SH-SY5Y (cell line): Measurements from ENCODE around the gene UBA7.

Source experiments
- GATA2 ChIP-seq: IDR thresholded peaks from 2 replicates; pipeline ENCODE4 v1.6.1; 2011; ENCODE audit warnings: mild to moderate bottlenecking, low read depth, low read length
- GATA3 ChIP-seq: IDR thresholded peaks from 2 replicates; pipeline ENCODE4 v1.6.1; 2011; ENCODE audit warnings: low read depth, mild to moderate bottlenecking, low read length, moderate library complexity

- no peak for TF ChIP-seq GATA2
- TF ChIP-seq GATA3: no peak
Observed at GRCh38 chr3:49779358-49780079, 34.2 kb downstream of the UBA7 start.
